B cell (primary cell): ENCODE measurements around the gene ITCH.

Source experiments
- EZH2 ChIP-seq: IDR thresholded peaks from 2 replicates; pipeline ENCODE4 v1.6.1; 2012; ENCODE audit warnings: borderline replicate concordance, low read depth, mild to moderate bottlenecking, moderate library complexity, low read length; ENCODE audit not compliant: insufficient read depth, poor library complexity, severe bottlenecking
- TF ChIP-seq, protein P1 (sequence below): fragments of 200-600 bp; IDR thresholded peaks from one replicate; pipeline ENCODE4 v1.8.0; 2022; ENCODE audit warnings: antibody characterized with exemption, mild to moderate bottlenecking

DNA sequence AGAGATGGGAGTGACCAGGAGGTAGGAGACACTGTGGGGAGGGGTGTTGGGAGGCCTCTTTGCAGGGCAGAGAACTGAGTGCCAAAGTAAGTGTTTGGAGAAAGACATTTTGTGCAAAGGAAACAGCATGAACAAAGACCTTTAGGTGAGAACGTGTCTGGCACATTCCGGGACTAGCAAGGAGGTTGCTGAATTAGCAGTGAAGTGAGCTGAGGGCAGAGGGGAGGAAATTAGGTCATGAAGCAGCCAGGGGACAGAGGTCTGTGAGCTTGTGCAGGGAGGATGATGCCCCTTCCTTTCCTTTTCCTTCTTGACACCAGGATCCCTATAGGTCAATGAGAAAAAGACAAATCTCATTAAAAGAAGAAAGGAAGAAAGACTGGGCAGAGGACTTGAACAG, 38.5 kb upstream of the ITCH start:
- TF ChIP-seq, protein P1, sequence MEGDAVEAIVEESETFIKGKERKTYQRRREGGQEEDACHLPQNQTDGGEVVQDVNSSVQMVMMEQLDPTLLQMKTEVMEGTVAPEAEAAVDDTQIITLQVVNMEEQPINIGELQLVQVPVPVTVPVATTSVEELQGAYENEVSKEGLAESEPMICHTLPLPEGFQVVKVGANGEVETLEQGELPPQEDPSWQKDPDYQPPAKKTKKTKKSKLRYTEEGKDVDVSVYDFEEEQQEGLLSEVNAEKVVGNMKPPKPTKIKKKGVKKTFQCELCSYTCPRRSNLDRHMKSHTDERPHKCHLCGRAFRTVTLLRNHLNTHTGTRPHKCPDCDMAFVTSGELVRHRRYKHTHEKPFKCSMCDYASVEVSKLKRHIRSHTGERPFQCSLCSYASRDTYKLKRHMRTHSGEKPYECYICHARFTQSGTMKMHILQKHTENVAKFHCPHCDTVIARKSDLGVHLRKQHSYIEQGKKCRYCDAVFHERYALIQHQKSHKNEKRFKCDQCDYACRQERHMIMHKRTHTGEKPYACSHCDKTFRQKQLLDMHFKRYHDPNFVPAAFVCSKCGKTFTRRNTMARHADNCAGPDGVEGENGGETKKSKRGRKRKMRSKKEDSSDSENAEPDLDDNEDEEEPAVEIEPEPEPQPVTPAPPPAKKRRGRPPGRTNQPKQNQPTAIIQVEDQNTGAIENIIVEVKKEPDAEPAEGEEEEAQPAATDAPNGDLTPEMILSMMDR, result no peak
- no peak for TF ChIP-seq EZH2
